HCT116 (cell line): ENCODE measurements around the gene STAB1.

Experiments used
- CTCF ChIP-seq, 3 experiments: fragments of 200-600 bp in 1 of 3; sonication (generic) in 1 of 3; IDR thresholded peaks in 2 of 3; conservative IDR thresholded peaks in 1 of 3; 2 replicates each; pipeline ENCODE4 v1.5.1; 2012 to 2017; ENCODE audit warnings: low read depth in 2 of 3, low read length in 2 of 3, antibody characterized with exemption in 1 of 3, borderline replicate concordance in 1 of 3, control low read depth in 1 of 3, mild to moderate bottlenecking in 1 of 3, mixed read lengths in 1 of 3, mixed run types in 1 of 3, moderate library complexity in 1 of 3; ENCODE audit not compliant: insufficient read depth in 1 of 3
- JUND ChIP-seq: IDR thresholded peaks from 2 replicates; pipeline ENCODE4 v1.6.1; 2012
- MAX ChIP-seq: IDR thresholded peaks from 2 replicates; pipeline ENCODE4 v1.6.1; 2012
- POLR2A ChIP-seq: IDR thresholded peaks from 2 replicates; pipeline ENCODE4 v1.7.0; 2011; ENCODE audit warnings: borderline replicate concordance; ENCODE audit not compliant: insufficient read depth, insufficient read length; ENCODE audit errors: extremely low read depth
- POLR2AphosphoS5 ChIP-seq: IDR thresholded peaks from 2 replicates; pipeline ENCODE4 v1.6.1; 2011; ENCODE audit warnings: mild to moderate bottlenecking, low read depth, low read length, moderate library complexity
- RAD21 ChIP-seq: IDR thresholded peaks from 2 replicates; pipeline ENCODE4 v1.6.1; 2012; ENCODE audit warnings: low read depth, mild to moderate bottlenecking
- REST ChIP-seq: IDR thresholded peaks from 2 replicates; pipeline ENCODE4 v1.6.1; 2012; ENCODE audit warnings: low read depth
- SRF ChIP-seq: IDR thresholded peaks from 2 replicates; pipeline ENCODE4 v1.6.1; 2012; ENCODE audit warnings: low read depth
- YY1 ChIP-seq: IDR thresholded peaks from 2 replicates; pipeline ENCODE4 v1.6.1; 2011; ENCODE audit warnings: low read length, low read depth, moderate library complexity, mild to moderate bottlenecking; ENCODE audit not compliant: insufficient replicate concordance; ENCODE audit errors: extremely low read depth
- ZFX ChIP-seq: fragments of 450-650 bp; IDR thresholded peaks from 2 replicates; pipeline ENCODE4 v1.6.1; 2017
- ZNF274 ChIP-seq: fragments of 200-500 bp; sonication (Bioruptor generic); IDR thresholded peaks from 2 replicates; pipeline ENCODE4 v1.6.1; 2014; ENCODE audit warnings: mild to moderate bottlenecking, low read depth, low read length, inconsistent platforms

- TF ChIP-seq POLR2A: no peak
- TF ChIP-seq SRF: no peak
- no peak for TF ChIP-seq CTCF (IDR thresholded peaks at IDR 0.05 in 2 of 3, conservative IDR thresholded peaks at IDR 0.05 in 1 of 3; ENCODE audit: borderline replicate concordance in 1 of 3, insufficient read depth in 1 of 3, low read depth in 2 of 3, low read length in 2 of 3)
- no peak for TF ChIP-seq POLR2AphosphoS5
- TF ChIP-seq ZNF274: no peak
- no peak for TF ChIP-seq JUND
- TF ChIP-seq RAD21: no peak
- TF ChIP-seq MAX: no peak
- TF ChIP-seq REST: no peak
- TF ChIP-seq YY1: no peak
- no peak for TF ChIP-seq ZFX
Observed at GRCh38 chr3:52477076-52477795, 17.9 kb upstream of the STAB1 start.
